Gastrocnemius medialis (tissue), 4 donors: ENCODE measurements around the gene FNDC5. TPM values are rescaled to one million over a fixed set of nuclear protein-coding genes. Genes with fewer than 3 reads are reported as not detected.
A peak's percentile ranks its signal among the peaks of the same experiment; 100 is the strongest.

Experiments used
- ATAC-seq, 2 donors: fragments of 150-250 bp; one replicate each; pipeline ENCODE4 v1.9.1; 2016
- DNase-seq, 2 donors: peaks; one replicate each; pipeline ENCODE4 v3.0.0-alpha.2; 2019
- H3K27ac ChIP-seq, 4 donors: fragments of 200-600 bp; sonication (generic); 1 replicate in 1 of 4; 2 replicates in 3 of 4; pipeline ENCODE4 v1.5.1; 2016 to 2018; ENCODE audit warnings: mild to moderate bottlenecking in 2 of 4, moderate library complexity in 1 of 4
- H3K27me3 ChIP-seq, 3 donors: fragments of 200-600 bp; sonication (generic) in 2 of 3; 1 replicate in 1 of 3; 2 replicates in 2 of 3; pipeline versions ENCODE4 v1.5.1 to v1.6.0; 2016 to 2019; ENCODE audit warnings: mild to moderate bottlenecking in 1 of 3, moderate library complexity in 1 of 3
- H3K36me3 ChIP-seq, 2 donors: fragments of 200-600 bp; sonication (generic) in 1 of 2; one replicate each; pipeline ENCODE4 v1.5.1; 2017 to 2018
- H3K4me1 ChIP-seq, 2 donors: fragments of 200-600 bp; sonication (generic) in 1 of 2; one replicate each; pipeline ENCODE4 v1.5.1; 2016 to 2017; ENCODE audit warnings: mild to moderate bottlenecking in 2 of 2
- H3K4me3 ChIP-seq, 4 donors: fragments of 200-600 bp; sonication (generic) in 3 of 4; 1 replicate in 1 of 4; 2 replicates in 3 of 4; pipeline ENCODE4 v1.5.1; 2016 to 2019; ENCODE audit warnings: mild to moderate bottlenecking in 2 of 4
- H3K9me3 ChIP-seq, 3 donors: fragments of 200-600 bp; sonication (generic) in 2 of 3; 1 replicate in 1 of 3; 2 replicates in 2 of 3; pipeline ENCODE4 v1.5.1; 2016 to 2019
- POLR2A ChIP-seq, 2 donors: fragments of 450-650 bp; IDR thresholded peaks; one replicate each; pipeline ENCODE4 v1.6.1; 2017; ENCODE audit warnings: antibody characterized with exemption in 2 of 2, mild to moderate bottlenecking in 2 of 2, moderate library complexity in 2 of 2
- in situ Hi-C, 4 donors: fragments of 200-750 bp; cut with MboI; loops; one replicate each; pipeline versions ENCODE4 v1.15.0 to v1.8.0; 2017; ENCODE audit warnings: low sequenced_read_pairs in 4 of 4
- intact Hi-C: fragments of 100-400 bp; cut with DNase I; formaldehyde crosslinking; loops from one replicate; pipeline ENCODE4 v1.15.1; 2023; ENCODE audit warnings: low total_unique reads
- total RNA-seq, 4 donors: library from RNA; depleted of rRNA; stranded (reverse); fragments of >200 nt; gene quantifications; one replicate each; pipeline versions ENCODE4 v1.1.0 to v1.2.3, GENCODE V29; 2016
- TF ChIP-seq, protein P1 (sequence below), 5 experiments: fragments of 450-650 bp in 3 of 5; fragments of 200-600 bp in 2 of 5; sonication (generic) in 2 of 5; IDR thresholded peaks in 4 of 5; conservative IDR thresholded peaks in 1 of 5; 1 replicate in 4 of 5; 2 replicates in 1 of 5; pipeline ENCODE4 v1.5.1; 2016 to 2019; ENCODE audit warnings: antibody characterized with exemption in 5 of 5, mild to moderate bottlenecking in 3 of 5, moderate library complexity in 3 of 5

The FNDC5 gene
- total RNA-seq, 4 donors from 2014 or later = 39.6 to 274 (median 114) TPM

DNA sequence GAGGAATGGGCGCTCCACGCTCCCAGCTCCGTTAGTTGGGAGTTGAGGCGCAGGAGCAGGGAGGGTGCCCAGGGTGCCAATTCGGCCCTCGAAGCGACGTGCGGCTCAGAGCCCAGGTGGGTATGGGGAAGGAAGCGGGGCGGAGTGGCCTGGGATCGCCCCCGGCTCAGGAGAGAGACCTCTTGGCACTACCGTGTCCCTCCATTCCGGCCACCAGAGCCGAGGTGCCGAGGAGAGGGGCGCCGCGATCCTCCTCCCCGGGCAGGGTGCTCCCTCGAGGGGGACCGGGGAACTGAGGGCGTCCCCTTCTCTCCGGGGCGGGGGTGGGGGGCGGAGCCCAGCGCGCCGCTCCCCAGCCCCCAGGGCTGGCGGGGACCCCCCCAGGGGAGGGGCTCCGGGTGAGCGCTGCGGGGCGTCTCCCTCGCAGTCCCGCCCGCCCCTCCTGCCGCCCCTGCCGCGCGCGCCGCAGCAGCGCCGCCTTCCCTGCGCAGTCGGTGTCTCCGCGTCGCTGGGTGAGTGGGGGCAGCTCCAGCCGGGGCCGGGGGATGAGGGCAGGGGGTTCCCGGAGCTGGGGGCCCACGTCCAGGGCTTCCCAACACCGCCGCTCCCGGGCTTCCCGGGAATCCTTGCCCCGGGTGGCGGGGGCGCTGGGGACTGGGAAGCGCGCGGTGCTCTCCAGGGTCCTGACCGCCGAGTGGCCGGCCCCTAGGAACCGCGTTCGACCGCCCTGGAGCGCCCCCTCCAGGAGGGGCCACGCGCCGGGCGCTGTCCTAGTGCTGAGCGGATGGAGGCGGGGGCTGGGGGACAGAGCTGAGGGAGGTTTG, 15.5 kb upstream of the FNDC5 start, which contains the start of gene HPCA:
HPCA (plus strand) TSS at position 488 of the 824 bp plus-strand sequence. CDS start 2,408 bp downstream, outside the sequence.
- Histone ChIP-seq H3K4me1 (peaks cover 11 to 14% of the 10 kb centered on the region in 2 donors), H3K27ac (no peak within 1 kb of the TSS), H3K4me3 (no peak within 1 kb of the TSS), H3K36me3 (no peaks in the 10 kb centered on the region), H3K27me3 (peaks cover 24 to 29% (median 25%) of the 10 kb centered on the region in 3 donors), H3K9me3 (no peaks in the 10 kb centered on the region)
- TF ChIP-seq POLR2A (IDR thresholded peaks at IDR 0.05) = no peak
- TF ChIP-seq, protein P1, sequence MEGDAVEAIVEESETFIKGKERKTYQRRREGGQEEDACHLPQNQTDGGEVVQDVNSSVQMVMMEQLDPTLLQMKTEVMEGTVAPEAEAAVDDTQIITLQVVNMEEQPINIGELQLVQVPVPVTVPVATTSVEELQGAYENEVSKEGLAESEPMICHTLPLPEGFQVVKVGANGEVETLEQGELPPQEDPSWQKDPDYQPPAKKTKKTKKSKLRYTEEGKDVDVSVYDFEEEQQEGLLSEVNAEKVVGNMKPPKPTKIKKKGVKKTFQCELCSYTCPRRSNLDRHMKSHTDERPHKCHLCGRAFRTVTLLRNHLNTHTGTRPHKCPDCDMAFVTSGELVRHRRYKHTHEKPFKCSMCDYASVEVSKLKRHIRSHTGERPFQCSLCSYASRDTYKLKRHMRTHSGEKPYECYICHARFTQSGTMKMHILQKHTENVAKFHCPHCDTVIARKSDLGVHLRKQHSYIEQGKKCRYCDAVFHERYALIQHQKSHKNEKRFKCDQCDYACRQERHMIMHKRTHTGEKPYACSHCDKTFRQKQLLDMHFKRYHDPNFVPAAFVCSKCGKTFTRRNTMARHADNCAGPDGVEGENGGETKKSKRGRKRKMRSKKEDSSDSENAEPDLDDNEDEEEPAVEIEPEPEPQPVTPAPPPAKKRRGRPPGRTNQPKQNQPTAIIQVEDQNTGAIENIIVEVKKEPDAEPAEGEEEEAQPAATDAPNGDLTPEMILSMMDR (IDR thresholded peaks at IDR 0.05 in 4 of 5, conservative IDR thresholded peaks at IDR 0.05 in 1 of 5) = peak in 3 of 5 experiments; percentile 18 to 46 (median 40)
- in situ Hi-C loops = no loop called here
- intact Hi-C loops = no loop called here
- no peak for DNase-seq
- ATAC-seq = peak in 1 of 2 donors; percentile 34

DNA sequence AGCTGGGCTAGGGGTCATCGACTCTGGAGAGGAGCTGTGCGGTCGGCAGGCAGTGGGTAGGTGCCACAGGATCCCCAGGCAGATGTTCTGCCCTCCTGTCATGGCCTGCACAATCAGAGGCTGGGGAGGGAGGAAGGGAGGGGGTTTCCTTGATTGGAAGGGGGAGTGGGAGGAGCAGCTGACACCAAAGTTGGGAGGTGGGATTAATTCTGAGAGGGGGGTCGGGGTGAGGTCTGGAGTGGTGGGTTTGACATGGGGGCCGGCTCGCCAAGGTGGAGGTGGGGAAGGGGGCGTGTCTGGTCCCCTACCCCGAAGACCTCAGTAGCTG, 14.9 kb upstream of the FNDC5 start:
- Histone ChIP-seq H3K4me1 (peaks cover 11 to 14% of the 10 kb centered on the region in 2 donors), H3K4me3 (no peak overlapping the region), H3K27me3 (peaks cover 22 to 25% (median 22%) of the 10 kb centered on the region in 3 donors), H3K9me3 (no peaks in the 10 kb centered on the region), H3K36me3 (no peaks in the 10 kb centered on the region), H3K27ac (no peak overlapping the region)
- TF ChIP-seq, protein P1 (IDR thresholded peaks at IDR 0.05 in 4 of 5, conservative IDR thresholded peaks at IDR 0.05 in 1 of 5) = no peak
- TF ChIP-seq POLR2A (IDR thresholded peaks at IDR 0.05) = no peak
- intact Hi-C loops (no loop called here), in situ Hi-C loops (no loop called here)
- ATAC-seq (no peak), DNase-seq (no peak)

DNA sequence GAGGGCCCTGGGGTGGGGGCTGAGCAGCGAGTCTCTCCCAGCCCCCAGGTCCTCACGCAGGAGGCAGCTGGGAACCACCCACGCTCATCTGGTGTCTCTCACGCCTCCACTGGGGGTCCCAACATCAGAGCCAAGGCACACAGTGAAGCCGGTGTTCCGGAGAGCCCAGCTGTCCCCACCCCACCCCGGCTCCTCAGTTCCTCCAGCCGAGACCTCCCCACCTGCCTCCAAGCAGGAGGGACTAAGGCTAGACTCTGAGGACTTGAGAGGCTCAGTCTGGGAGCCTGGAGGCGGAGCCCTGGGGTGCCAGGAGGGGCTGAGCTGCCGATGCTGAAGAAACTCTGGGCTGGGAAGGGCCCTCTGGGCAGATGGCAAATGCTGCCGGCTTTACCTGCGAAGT, 14.0 kb upstream of the FNDC5 start:
- no peak for TF ChIP-seq POLR2A (IDR thresholded peaks at IDR 0.05)
- TF ChIP-seq, protein P1 (IDR thresholded peaks at IDR 0.05 in 4 of 5, conservative IDR thresholded peaks at IDR 0.05 in 1 of 5) = no peak
- H3K36me3 ChIP-seq = no peaks in the 10 kb centered on the region
- intact Hi-C loops (no loop called here), in situ Hi-C loops (no loop called here)
- H3K4me3 ChIP-seq = no peak overlapping the region
- H3K27ac ChIP-seq = no peak overlapping the region
- ATAC-seq (no peak), DNase-seq (no peak)
- H3K4me1 ChIP-seq = peaks cover 11 to 14% of the 10 kb centered on the region in 2 donors
- peaks cover 17 to 25% (median 22%) of the 10 kb centered on the region in 3 donors for H3K27me3 ChIP-seq
- no peaks in the 10 kb centered on the region for H3K9me3 ChIP-seq

DNA sequence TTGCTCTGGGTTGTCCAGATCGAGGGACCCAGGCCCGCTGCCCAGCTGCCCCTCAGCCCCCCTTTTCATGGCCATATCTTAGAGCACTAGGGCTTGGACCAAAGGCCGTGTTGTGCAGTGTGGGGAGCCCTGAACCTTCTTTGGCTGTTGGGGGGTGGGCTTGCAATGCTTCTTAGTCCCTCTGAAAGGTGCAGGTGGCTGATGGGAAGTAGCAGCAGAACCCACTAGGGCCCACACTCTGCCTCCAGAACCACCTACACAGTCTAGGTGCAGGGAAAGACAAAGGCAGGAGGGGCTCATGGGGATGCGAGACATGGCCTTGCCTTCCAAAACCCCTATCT, 13.3 kb upstream of the FNDC5 start:
- Histone ChIP-seq H3K4me1 (peaks cover 11 to 14% of the 10 kb centered on the region in 2 donors), H3K4me3 (no peak overlapping the region), H3K9me3 (no peaks in the 10 kb centered on the region), H3K27ac (no peak overlapping the region), H3K27me3 (peaks cover 17 to 25% (median 22%) of the 10 kb centered on the region in 3 donors), H3K36me3 (no peaks in the 10 kb centered on the region)
- DNase-seq = no peak
- intact Hi-C loops = no loop called here
- in situ Hi-C loops = no loop called here
- TF ChIP-seq POLR2A (IDR thresholded peaks at IDR 0.05) = no peak
- TF ChIP-seq, protein P1 (IDR thresholded peaks at IDR 0.05 in 4 of 5, conservative IDR thresholded peaks at IDR 0.05 in 1 of 5) = no peak
- ATAC-seq = no peak
